K562 (cell line): ENCODE measurements around the gene SORBS2. TPM values are rescaled to one million over a fixed set of nuclear protein-coding genes. Genes with fewer than 3 reads are reported as not detected.

Experiments
- ARHGAP35 ChIP-seq: fragments of 450-650 bp; IDR thresholded peaks from 2 replicates; pipeline ENCODE4 v1.6.1; 2018; ENCODE audit not compliant: partially characterized antibody
- BRD4 ChIP-seq: fragments of 200-600 bp; sonication (generic); IDR thresholded peaks from 2 replicates; pipeline ENCODE4 v1.6.1; 2017; ENCODE audit warnings: inconsistent platforms
- CUX1 ChIP-seq: fragments of 200-800 bp; sonication (Bioruptor generic); IDR thresholded peaks from 2 replicates; pipeline ENCODE4 v1.6.1; 2016; ENCODE audit warnings: missing genetic modification characterization, missing compliant biosample characterization
- RBM15 ChIP-seq: fragments of 200-400 bp; formaldehyde crosslinking; IDR thresholded peaks from 2 replicates; pipeline ENCODE4 v1.6.1; 2018; ENCODE audit warnings: mild to moderate bottlenecking, low read length, moderate library complexity; ENCODE audit not compliant: insufficient read depth
- SOX6 ChIP-seq: fragments of 450-650 bp; IDR thresholded peaks from 2 replicates; pipeline ENCODE4 v1.6.1; 2014; ENCODE audit warnings: mild to moderate bottlenecking
- TAF9B ChIP-seq: fragments of 450-650 bp; IDR thresholded peaks from 2 replicates; pipeline ENCODE4 v1.6.1; 2018; ENCODE audit warnings: mild to moderate bottlenecking; ENCODE audit not compliant: partially characterized antibody
- ZNF347 ChIP-seq: fragments of 450-650 bp; formaldehyde crosslinking; IDR thresholded peaks from 2 replicates; pipeline ENCODE4 v1.4.0; 2020; ENCODE audit warnings: low read depth, mild to moderate bottlenecking, moderate library complexity
- ZNF57 ChIP-seq: fragments of 450-650 bp; formaldehyde crosslinking; IDR thresholded peaks from 2 replicates; pipeline ENCODE4 v1.4.0; 2020; ENCODE audit warnings: mild to moderate bottlenecking, moderate library complexity
- ZNF589 ChIP-seq: fragments of 200-800 bp; sonication (Bioruptor generic); IDR thresholded peaks from 2 replicates; pipeline ENCODE4 v1.6.1; 2016; ENCODE audit warnings: low read depth, missing genetic modification characterization, missing compliant biosample characterization
- polyA plus RNA-seq, 8 experiments: library from polyadenylated mRNA; depleted of rRNA in 4 of 8; stranded (reverse) in 5 of 8; unstranded in 3 of 8; fragments of >200 nt; fragmentation: Nextera tagmentation in 2 of 8; fragmentation: Illumina TruSeq in 1 of 8; extraction: Ambion mirVana in 2 of 8; extraction: Trizol in 1 of 8; gene quantifications; 2 replicates each; pipeline versions ENCODE4 v1.2.1 to v1.2.3, GENCODE V29; 2011 to 2014; ENCODE audit warnings: inconsistent platforms in 1 of 8, missing spikeins in 1 of 8
- total RNA-seq, 7 experiments: library from RNA; depleted of rRNA in 6 of 7; stranded (reverse); fragments of >200 nt in 6 of 7; fragmentation: Illumina TruSeq in 2 of 7; extraction: Trizol in 2 of 7; gene quantifications; 2 replicates each; pipeline versions ENCODE4 v1.2.1 to v1.2.3, GENCODE V29; 2011 to 2021; ENCODE audit warnings: low replicate concordance in 1 of 7

The SORBS2 gene
- total and polyA plus RNA-seq, 9 of the 15 experiments (the other 6 are each of a cell fraction or from before 2014, with no cell fraction given), result 0.29 TPM; not detected in 8

- TF ChIP-seq CUX1 (CRISPR knock-in tag) (no peak), BRD4 (no peak), SOX6 (no peak), RBM15 (no peak), ARHGAP35 (no peak), ZNF347 (no peak), ZNF589 (no peak), ZNF57 (CRISPR knock-in tag) (no peak), TAF9B (no peak)
Measured at GRCh38 chr4:185656467-185656931, 155.5 kb downstream of the SORBS2 start (continued).
